SK-N-SH treated with all-trans-retinoic acid at 6 μM for 48 hours (cell line): ENCODE data around the gene MSL3.

ENCODE experiments used
- ATAC-seq: fragments of 200-7000 bp; cut with Tn5 transposase; 3 replicates; pipeline ENCODE4 v1.9.1; 2020; ENCODE audit warnings: mild to moderate bottlenecking, moderate library complexity
- BACH2 ChIP-seq: fragments of 250-450 bp; sonication (Bioruptor Pico); IDR thresholded peaks from 2 replicates; pipeline ENCODE4 v1.9.0; 2021; ENCODE audit warnings: mild to moderate bottlenecking, borderline replicate concordance
- CREB5 ChIP-seq: fragments of 250-450 bp; sonication (Bioruptor Pico); IDR thresholded peaks from 2 replicates; pipeline ENCODE4 v1.5.1; 2020; ENCODE audit warnings: low read depth, mild to moderate bottlenecking, moderate library complexity
- CSDC2 ChIP-seq: fragments of 250-450 bp; sonication (Bioruptor Pico); IDR thresholded peaks from 2 replicates; pipeline ENCODE4 v1.5.0; 2020; ENCODE audit warnings: mild to moderate bottlenecking, moderate library complexity
- CSRNP3 ChIP-seq: fragments of 250-450 bp; sonication (Bioruptor Pico); IDR thresholded peaks from 2 replicates; pipeline ENCODE4 v1.5.1; 2021; ENCODE audit warnings: mild to moderate bottlenecking, moderate library complexity
- ESRRG ChIP-seq: fragments of 250-450 bp; sonication (Bioruptor Pico); IDR thresholded peaks from 2 replicates; pipeline ENCODE4 v1.6.1; 2021; ENCODE audit warnings: mild to moderate bottlenecking
- GLIS3 ChIP-seq: fragments of 250-450 bp; sonication (Bioruptor Pico); IDR thresholded peaks from 2 replicates; pipeline ENCODE4 v1.5.0; 2020; ENCODE audit warnings: mild to moderate bottlenecking, moderate library complexity
- ISL1 ChIP-seq: fragments of 250-450 bp; sonication (Bioruptor Pico); IDR thresholded peaks from 2 replicates; pipeline ENCODE4 v2.1.2; 2022; ENCODE audit warnings: mild to moderate bottlenecking, moderate library complexity
- OSR1 ChIP-seq: fragments of 250-450 bp; sonication (Bioruptor Pico); IDR thresholded peaks from 2 replicates; pipeline ENCODE4 v1.8.0; 2022; ENCODE audit warnings: moderate library complexity, mild to moderate bottlenecking, inconsistent platforms
- PPARA ChIP-seq: fragments of 250-450 bp; sonication (Bioruptor Pico); IDR thresholded peaks from 2 replicates; pipeline ENCODE4 v1.5.0; 2020; ENCODE audit warnings: mild to moderate bottlenecking, borderline replicate concordance
- RARB ChIP-seq: fragments of 250-450 bp; sonication (Bioruptor Pico); IDR thresholded peaks from 2 replicates; pipeline ENCODE4 v1.8.0; 2021; ENCODE audit warnings: mild to moderate bottlenecking, moderate library complexity
- TCF4 ChIP-seq: fragments of 250-450 bp; sonication (Bioruptor Pico); IDR thresholded peaks from 2 replicates; pipeline ENCODE4 v1.8.0; 2021; ENCODE audit warnings: mild to moderate bottlenecking, moderate library complexity, borderline replicate concordance
- TOX ChIP-seq: fragments of 250-450 bp; sonication (Bioruptor Pico); IDR thresholded peaks from 2 replicates; pipeline ENCODE4 v1.8.0; 2021; ENCODE audit warnings: mild to moderate bottlenecking, moderate library complexity, borderline replicate concordance
- TSHZ2 ChIP-seq: fragments of 250-450 bp; sonication (Bioruptor Pico); IDR thresholded peaks from 2 replicates; pipeline ENCODE4 v1.5.0; 2020; ENCODE audit warnings: mild to moderate bottlenecking, moderate library complexity
- ZFP30 ChIP-seq: fragments of 450-650 bp; formaldehyde crosslinking; IDR thresholded peaks from 2 replicates; pipeline ENCODE4 v1.5.0; 2022; ENCODE audit warnings: mild to moderate bottlenecking, moderate library complexity
- ZNF70 ChIP-seq: fragments of 450-650 bp; formaldehyde crosslinking; IDR thresholded peaks from 2 replicates; pipeline ENCODE4 v1.5.0; 2020; ENCODE audit warnings: mild to moderate bottlenecking, moderate library complexity
- ZNF8 ChIP-seq: fragments of 450-650 bp; formaldehyde crosslinking; IDR thresholded peaks from 2 replicates; pipeline ENCODE4 v1.5.0; 2020; ENCODE audit warnings: mild to moderate bottlenecking, moderate library complexity
- TF ChIP-seq, protein P1 (sequence below): fragments of 250-450 bp; sonication (Bioruptor Pico); IDR thresholded peaks from 2 replicates; pipeline ENCODE4 v1.8.0; 2021; ENCODE audit warnings: low read depth, mild to moderate bottlenecking, moderate library complexity, borderline replicate concordance
- TF ChIP-seq, protein P2 (sequence below): fragments of 250-450 bp; sonication (Bioruptor Pico); IDR thresholded peaks from 2 replicates; pipeline ENCODE4 v1.8.0; 2020; ENCODE audit warnings: mild to moderate bottlenecking, moderate library complexity, borderline replicate concordance

MSL3 gene

DNA sequence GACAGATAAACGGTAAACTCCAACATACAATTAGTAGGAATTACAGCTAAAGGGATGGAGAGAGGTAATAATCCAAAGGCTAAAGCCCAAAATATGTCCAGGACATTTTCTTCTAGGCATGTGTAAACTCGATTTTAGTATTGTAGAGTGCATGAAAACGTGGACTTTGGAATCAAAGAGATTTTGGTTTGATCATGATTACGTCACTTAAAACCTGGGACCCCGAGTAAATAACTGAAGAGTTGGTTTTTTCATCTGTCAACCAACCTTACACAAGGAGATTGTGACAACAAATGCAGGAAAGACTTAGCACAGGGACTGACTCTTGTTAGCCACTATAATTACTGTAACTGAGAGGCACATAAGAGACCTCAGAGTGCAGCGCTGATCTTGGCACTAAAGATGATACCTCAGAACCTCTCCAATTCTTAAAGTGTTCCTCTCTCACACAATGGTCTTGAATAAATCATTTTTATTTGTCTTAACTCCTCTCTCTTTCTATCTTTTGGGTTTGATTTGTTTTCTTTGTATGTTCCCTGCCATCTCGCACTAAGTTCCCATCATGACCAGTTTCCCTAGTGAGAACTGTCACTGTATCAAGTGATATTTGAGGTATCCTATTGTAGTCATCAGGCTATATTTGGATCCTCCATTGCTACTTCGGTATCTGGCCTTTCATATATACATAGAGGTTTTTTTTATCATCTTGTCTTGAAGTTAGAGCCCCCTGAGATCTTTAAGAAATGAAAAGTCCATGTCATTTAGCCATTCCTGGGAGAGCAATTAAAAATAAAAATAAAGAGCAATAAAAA is 32.2 kb upstream of the MSL3 start (continued):
- TF ChIP-seq ZNF8, result no peak
- TF ChIP-seq RARB (CRISPR knock-in tag), result no peak
- TF ChIP-seq GLIS3 (CRISPR knock-in tag), result no peak
- TF ChIP-seq, all 23 proteins: peak for 0

DNA sequence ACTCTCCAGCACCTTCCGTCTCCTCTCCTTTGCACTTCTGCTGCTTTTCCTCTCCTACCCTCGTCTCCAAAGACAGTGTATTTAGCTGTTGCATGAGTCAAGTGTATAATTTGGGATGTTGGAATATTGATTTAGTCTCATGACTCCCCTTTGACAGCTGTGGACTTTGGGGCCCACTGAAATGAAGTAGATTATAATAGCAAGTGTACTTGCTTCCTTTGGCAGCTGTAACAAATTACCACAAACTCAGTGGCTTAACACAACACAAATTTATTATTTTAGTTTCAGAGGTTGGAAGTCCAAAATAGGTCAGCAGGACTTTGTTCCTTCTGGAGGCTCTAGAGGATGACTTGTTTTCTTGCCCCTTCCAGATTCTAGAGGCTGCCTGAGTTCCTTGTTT is 29.5 kb upstream of the MSL3 start:
- TF ChIP-seq BACH2 (CRISPR knock-in tag) (no peak), TSHZ2 (CRISPR knock-in tag) (no peak), PPARA (CRISPR knock-in tag) (no peak), GLIS3 (CRISPR knock-in tag) (no peak), ISL1 (CRISPR knock-in tag) (no peak)
- ATAC-seq, result no peak

- TF ChIP-seq ISL1 (CRISPR knock-in tag), result no peak
- TF ChIP-seq TCF4 (CRISPR knock-in tag), result no peak
- no peak for TF ChIP-seq CSDC2 (CRISPR knock-in tag)
- TF ChIP-seq ESRRG (CRISPR knock-in tag), result no peak
- ATAC-seq, result no peak
These were observed 24.4 kb upstream of the MSL3 start for GRCh38 chrX:11733614-11734013.

- TF ChIP-seq, protein P1, sequence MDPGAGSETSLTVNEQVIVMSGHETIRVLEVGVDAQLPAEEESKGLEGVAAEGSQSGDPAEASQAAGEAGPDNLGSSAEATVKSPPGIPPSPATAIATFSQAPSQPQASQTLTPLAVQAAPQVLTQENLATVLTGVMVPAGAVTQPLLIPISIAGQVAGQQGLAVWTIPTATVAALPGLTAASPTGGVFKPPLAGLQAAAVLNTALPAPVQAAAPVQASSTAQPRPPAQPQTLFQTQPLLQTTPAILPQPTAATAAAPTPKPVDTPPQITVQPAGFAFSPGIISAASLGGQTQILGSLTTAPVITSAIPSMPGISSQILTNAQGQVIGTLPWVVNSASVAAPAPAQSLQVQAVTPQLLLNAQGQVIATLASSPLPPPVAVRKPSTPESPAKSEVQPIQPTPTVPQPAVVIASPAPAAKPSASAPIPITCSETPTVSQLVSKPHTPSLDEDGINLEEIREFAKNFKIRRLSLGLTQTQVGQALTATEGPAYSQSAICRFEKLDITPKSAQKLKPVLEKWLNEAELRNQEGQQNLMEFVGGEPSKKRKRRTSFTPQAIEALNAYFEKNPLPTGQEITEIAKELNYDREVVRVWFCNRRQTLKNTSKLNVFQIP (CRISPR knock-in tag), result no peak
- TF ChIP-seq GLIS3 (CRISPR knock-in tag) (no peak), ESRRG (CRISPR knock-in tag) (no peak), CREB5 (CRISPR knock-in tag) (no peak), RARB (CRISPR knock-in tag) (no peak), TCF4 (CRISPR knock-in tag) (no peak), OSR1 (CRISPR knock-in tag) (no peak)
- TF ChIP-seq, protein P2, sequence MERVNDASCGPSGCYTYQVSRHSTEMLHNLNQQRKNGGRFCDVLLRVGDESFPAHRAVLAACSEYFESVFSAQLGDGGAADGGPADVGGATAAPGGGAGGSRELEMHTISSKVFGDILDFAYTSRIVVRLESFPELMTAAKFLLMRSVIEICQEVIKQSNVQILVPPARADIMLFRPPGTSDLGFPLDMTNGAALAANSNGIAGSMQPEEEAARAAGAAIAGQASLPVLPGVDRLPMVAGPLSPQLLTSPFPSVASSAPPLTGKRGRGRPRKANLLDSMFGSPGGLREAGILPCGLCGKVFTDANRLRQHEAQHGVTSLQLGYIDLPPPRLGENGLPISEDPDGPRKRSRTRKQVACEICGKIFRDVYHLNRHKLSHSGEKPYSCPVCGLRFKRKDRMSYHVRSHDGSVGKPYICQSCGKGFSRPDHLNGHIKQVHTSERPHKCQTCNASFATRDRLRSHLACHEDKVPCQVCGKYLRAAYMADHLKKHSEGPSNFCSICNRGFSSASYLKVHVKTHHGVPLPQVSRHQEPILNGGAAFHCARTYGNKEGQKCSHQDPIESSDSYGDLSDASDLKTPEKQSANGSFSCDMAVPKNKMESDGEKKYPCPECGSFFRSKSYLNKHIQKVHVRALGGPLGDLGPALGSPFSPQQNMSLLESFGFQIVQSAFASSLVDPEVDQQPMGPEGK (CRISPR knock-in tag), result no peak
- ATAC-seq, result no peak
These were observed 18.3 kb upstream of the MSL3 start for GRCh38 chrX:11739776-11740175.

- no peak for TF ChIP-seq ESRRG (CRISPR knock-in tag)
- no peak for TF ChIP-seq GLIS3 (CRISPR knock-in tag)
- no peak for TF ChIP-seq BACH2 (CRISPR knock-in tag)
- TF ChIP-seq TOX, result no peak
- no peak for TF ChIP-seq ZFP30
- TF ChIP-seq CSRNP3 (CRISPR knock-in tag), result no peak
- no peak for TF ChIP-seq CREB5 (CRISPR knock-in tag)
- no peak for TF ChIP-seq ZNF70
- TF ChIP-seq ZNF8, result no peak
- TF ChIP-seq, protein P2 (CRISPR knock-in tag), result no peak
- ATAC-seq, result no peak
These were observed 17.2 kb upstream of the MSL3 start for GRCh38 chrX:11740794-11741193.
